Measurements from ENCODE around the gene EYS.

Gene EYS

GRCh38 chr6:65667916-65668656, 38.9 kb downstream of the EYS start:
- TF ChIP-seq, protein P1, sequence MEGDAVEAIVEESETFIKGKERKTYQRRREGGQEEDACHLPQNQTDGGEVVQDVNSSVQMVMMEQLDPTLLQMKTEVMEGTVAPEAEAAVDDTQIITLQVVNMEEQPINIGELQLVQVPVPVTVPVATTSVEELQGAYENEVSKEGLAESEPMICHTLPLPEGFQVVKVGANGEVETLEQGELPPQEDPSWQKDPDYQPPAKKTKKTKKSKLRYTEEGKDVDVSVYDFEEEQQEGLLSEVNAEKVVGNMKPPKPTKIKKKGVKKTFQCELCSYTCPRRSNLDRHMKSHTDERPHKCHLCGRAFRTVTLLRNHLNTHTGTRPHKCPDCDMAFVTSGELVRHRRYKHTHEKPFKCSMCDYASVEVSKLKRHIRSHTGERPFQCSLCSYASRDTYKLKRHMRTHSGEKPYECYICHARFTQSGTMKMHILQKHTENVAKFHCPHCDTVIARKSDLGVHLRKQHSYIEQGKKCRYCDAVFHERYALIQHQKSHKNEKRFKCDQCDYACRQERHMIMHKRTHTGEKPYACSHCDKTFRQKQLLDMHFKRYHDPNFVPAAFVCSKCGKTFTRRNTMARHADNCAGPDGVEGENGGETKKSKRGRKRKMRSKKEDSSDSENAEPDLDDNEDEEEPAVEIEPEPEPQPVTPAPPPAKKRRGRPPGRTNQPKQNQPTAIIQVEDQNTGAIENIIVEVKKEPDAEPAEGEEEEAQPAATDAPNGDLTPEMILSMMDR (IDR thresholded peaks at IDR 0.05; ENCODE audit: extremely low read depth, missing control alignments), result no peak
- no peak for DNase-seq (ENCODE audit: low spot score)

DNA sequence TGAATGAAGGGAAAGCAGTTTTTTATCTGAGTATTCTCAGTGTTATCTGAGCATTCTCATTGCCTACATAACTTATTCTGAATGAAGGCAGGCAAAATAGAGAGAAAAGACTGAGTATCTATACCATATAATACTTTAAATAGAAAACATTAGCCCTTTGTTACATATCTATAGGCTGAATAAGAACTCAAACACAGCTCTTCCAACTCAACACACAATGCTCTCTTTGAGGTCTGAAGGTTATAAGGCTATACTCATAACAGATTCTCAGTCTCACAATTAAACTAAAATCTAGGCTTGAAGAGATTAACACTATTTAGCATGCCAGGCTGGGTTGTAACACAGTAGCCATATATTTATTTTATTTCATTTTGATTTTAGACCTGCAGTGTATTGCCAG, 56.9 kb downstream of the EYS start:
- TF ChIP-seq, protein P1 (IDR thresholded peaks at IDR 0.05; ENCODE audit: extremely low read depth, missing control alignments), result no peak

GRCh38 chr6:65649392-65649791, 57.6 kb downstream of the EYS start:
- no peak for DNase-seq (ENCODE audit: low spot score)
- TF ChIP-seq, protein P1 (IDR thresholded peaks at IDR 0.05; ENCODE audit: extremely low read depth, missing control alignments), result no peak

More for the DNA sequence above, 56.9 kb downstream of the EYS start:
- no peak for DNase-seq (ENCODE audit: low spot score)

DNA sequence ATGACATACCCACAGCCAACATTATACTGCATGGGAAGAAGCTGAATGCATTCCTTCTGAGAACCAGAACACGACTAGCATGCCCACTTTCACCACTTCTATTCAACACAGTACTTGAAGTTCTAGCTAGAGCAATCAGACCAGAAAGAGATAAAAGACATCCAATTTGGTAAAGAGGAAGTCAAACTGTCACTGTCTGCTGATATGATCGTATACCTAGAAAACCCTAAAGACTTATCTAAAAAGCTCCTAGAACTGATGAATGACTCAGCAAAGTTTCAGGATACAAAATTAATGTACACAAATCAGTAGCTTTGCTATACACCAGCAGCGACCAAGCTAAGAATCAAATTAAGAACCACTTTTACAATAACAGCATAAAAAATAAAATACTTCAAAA, 60.5 kb downstream of the EYS start:
- DNase-seq (ENCODE audit: low spot score), result no peak
- TF ChIP-seq, protein P1 (IDR thresholded peaks at IDR 0.05; ENCODE audit: extremely low read depth, missing control alignments), result no peak

DNA sequence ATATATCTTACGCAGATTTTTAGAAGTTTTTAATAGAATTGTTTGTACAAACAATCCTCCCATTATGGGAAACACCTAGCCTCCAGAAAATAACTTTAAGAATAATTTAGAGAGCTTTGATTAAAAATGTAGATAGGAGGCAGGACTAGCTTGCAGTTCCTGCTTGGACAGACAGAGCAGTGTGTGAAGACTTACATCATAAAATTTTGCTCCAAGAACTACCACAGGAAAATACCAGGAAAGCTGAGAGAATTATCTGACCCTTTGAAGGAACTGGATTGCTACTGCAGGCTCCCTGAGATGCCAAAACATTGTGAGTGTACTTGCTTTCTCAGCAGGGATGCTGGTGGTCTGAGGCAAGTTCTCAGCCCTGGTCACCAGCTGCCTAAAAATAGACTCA, 64.2 kb downstream of the EYS start:
- TF ChIP-seq, protein P1 (IDR thresholded peaks at IDR 0.05; ENCODE audit: extremely low read depth, missing control alignments), result no peak
- DNase-seq (ENCODE audit: low spot score), result no peak

GRCh38 chr6:65638047-65638831, 68.8 kb downstream of the EYS start:
- no peak for DNase-seq (ENCODE audit: low spot score)
- TF ChIP-seq, protein P1 (IDR thresholded peaks at IDR 0.05; ENCODE audit: extremely low read depth, missing control alignments), result no peak

All from GM20000 (cell line).